ENCODE results near the gene LARP4B.

Gene LARP4B

DNA sequence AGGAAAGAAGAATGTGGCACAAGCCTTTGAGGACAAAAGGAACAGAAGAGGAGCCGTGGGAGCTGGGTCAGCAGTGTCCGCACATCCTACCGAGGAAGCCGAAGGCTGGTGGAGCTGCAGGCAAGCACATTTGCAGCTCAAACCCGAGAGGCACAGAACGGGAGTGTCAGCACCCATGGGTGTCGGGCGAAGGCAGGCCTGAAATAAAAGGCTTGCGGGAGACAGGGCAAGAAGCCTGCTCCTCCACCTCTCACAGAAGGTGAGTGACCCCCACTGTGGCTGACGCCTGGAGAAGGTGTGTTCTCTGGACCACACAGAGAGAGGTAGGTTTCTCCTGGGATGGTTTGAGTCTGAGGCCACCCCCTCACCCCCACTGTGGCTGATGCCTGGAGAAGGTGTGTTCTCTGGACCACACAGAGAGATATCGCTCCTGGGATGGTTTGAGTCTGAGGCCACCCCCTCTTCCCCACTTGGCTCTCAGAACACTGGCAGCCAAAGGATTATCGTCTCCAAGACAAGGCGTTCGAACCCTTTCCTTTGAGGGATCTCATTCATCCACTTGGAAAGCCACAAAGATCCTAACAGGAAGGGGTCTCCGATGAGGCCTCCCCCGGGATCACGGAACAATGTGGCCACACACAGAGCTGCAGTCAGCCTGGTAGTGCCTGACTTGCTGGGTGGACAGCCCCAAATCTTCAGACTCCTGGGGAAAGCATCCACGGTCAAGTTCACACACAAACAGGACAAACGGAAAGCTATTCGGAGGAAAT, 35.1 kb upstream of the LARP4B start:
- Histone ChIP-seq H3K36me3 (ENCODE audit: control insufficient read depth in 2 of 2, insufficient read depth in 1 of 2, low read length in 2 of 2) (no peaks in the 10 kb centered on the region), H3K9me3 (ENCODE audit: control insufficient read depth, insufficient read depth, low read depth, low read length) (no peaks in the 10 kb centered on the region), H3K27ac (ENCODE audit: extremely low read depth, low read depth, low read length) (no peak overlapping the region), H3K4me1 (ENCODE audit: control insufficient read depth, insufficient read depth, low read length) (no peaks in the 10 kb centered on the region), H3K4me3 (ENCODE audit: low read depth, low read length) (no peak overlapping the region)
- TF ChIP-seq, protein P1, sequence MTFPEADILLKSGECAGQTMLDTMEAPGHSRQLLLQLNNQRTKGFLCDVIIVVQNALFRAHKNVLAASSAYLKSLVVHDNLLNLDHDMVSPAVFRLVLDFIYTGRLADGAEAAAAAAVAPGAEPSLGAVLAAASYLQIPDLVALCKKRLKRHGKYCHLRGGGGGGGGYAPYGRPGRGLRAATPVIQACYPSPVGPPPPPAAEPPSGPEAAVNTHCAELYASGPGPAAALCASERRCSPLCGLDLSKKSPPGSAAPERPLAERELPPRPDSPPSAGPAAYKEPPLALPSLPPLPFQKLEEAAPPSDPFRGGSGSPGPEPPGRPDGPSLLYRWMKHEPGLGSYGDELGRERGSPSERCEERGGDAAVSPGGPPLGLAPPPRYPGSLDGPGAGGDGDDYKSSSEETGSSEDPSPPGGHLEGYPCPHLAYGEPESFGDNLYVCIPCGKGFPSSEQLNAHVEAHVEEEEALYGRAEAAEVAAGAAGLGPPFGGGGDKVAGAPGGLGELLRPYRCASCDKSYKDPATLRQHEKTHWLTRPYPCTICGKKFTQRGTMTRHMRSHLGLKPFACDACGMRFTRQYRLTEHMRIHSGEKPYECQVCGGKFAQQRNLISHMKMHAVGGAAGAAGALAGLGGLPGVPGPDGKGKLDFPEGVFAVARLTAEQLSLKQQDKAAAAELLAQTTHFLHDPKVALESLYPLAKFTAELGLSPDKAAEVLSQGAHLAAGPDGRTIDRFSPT (tag by site-specific recombination; IDR thresholded peaks at IDR 0.05): no peak
- ChIA-PET CTCF (no interaction called here), POLR2A (no interaction called here)

- H3K4me1 ChIP-seq (ENCODE audit: control insufficient read depth, insufficient read depth, low read length): no peaks in the 10 kb centered on the region
- H3K27ac ChIP-seq (ENCODE audit: extremely low read depth, low read depth, low read length): no peak overlapping the region
- no peak for TF ChIP-seq ZNF530 (tag by site-specific recombination; IDR thresholded peaks at IDR 0.05; ENCODE audit: low read depth)
- no peak for TF ChIP-seq ZNF146 (tag by site-specific recombination; IDR thresholded peaks at IDR 0.05)
- no peak for TF ChIP-seq ZNF48 (tag by site-specific recombination; IDR thresholded peaks at IDR 0.05)
- TF ChIP-seq ZIC2 (tag by site-specific recombination; IDR thresholded peaks at IDR 0.05): no peak
- no peak for TF ChIP-seq ZBTB48 (tag by site-specific recombination; IDR thresholded peaks at IDR 0.05)
- CTCF ChIA-PET: interaction anchor here (0.7 kb wide), 1 partner anchor 91 kb away, joined by 3 read pairs; no protein-coding TSS in a partner anchor
- H3K36me3 ChIP-seq (ENCODE audit: control insufficient read depth in 2 of 2, insufficient read depth in 1 of 2, low read length in 2 of 2): no peaks in the 10 kb centered on the region
- H3K4me3 ChIP-seq (ENCODE audit: low read depth, low read length): no peak overlapping the region
- POLR2A ChIA-PET: no interaction called here
- no peaks in the 10 kb centered on the region for H3K9me3 ChIP-seq (ENCODE audit: control insufficient read depth, insufficient read depth, low read depth, low read length)
Observed at GRCh38 chr10:964988-965417, 33.5 kb upstream of the LARP4B start.

GRCh38 chr10:964321-964987, 32.9 kb upstream of the LARP4B start:
- POLR2A ChIA-PET: no interaction called here
- Histone ChIP-seq H3K4me1 (ENCODE audit: control insufficient read depth, insufficient read depth, low read length) (no peaks in the 10 kb centered on the region), H3K36me3 (ENCODE audit: control insufficient read depth in 2 of 2, insufficient read depth in 1 of 2, low read length in 2 of 2) (no peaks in the 10 kb centered on the region), H3K27ac (ENCODE audit: extremely low read depth, low read depth, low read length) (no peak overlapping the region), H3K4me3 (ENCODE audit: low read depth, low read length) (no peak overlapping the region), H3K9me3 (ENCODE audit: control insufficient read depth, insufficient read depth, low read depth, low read length) (no peaks in the 10 kb centered on the region)
- CTCF ChIA-PET: no interaction called here
- TF ChIP-seq, protein P2, sequence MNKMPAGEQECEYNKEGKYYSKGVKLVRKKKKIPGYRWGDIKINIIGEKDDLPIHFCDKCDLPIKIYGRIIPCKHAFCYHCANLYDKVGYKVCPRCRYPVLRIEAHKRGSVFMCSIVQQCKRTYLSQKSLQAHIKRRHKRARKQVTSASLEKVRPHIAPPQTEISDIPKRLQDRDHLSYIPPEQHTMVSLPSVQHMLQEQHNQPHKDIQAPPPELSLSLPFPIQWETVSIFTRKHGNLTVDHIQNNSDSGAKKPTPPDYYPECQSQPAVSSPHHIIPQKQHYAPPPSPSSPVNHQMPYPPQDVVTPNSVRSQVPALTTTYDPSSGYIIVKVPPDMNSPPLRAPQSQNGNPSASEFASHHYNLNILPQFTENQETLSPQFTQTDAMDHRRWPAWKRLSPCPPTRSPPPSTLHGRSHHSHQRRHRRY (tag by site-specific recombination; IDR thresholded peaks at IDR 0.05): no peak
- TF ChIP-seq ZNF311 (tag by site-specific recombination; IDR thresholded peaks at IDR 0.05; ENCODE audit: borderline replicate concordance): no peak

DNA sequence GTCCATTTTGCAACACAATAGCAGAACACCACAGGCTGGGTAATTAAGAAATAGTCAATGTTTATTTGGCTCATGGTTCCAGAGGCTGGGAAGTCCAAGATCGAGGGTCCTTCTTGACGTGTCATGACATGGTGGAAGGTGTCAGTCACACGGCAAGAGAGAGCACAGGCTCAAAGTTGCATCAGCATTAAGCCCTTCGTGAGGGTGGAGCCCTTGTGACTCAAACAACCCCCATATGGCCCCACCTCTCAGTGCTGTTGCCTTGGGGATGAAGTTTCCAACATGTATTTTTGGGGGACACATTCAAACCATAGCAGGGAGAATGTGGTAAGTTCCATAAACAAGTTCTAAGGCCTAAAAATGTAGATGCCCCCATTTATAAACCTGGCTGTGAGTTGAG, 32.1 kb upstream of the LARP4B start:
- ChIA-PET POLR2A (no interaction called here), CTCF (no interaction called here)
- no peak overlapping the region for H3K4me3 ChIP-seq (ENCODE audit: low read depth, low read length)

More for the DNA sequence above, 32.1 kb upstream of the LARP4B start:
- no peaks in the 10 kb centered on the region for H3K9me3 ChIP-seq (ENCODE audit: control insufficient read depth, insufficient read depth, low read depth, low read length)
- H3K27ac ChIP-seq (ENCODE audit: extremely low read depth, low read depth, low read length): no peak overlapping the region
- TF ChIP-seq ZNF843 (tag by site-specific recombination; IDR thresholded peaks at IDR 0.05) (no peak), ZNF362 (tag by site-specific recombination; IDR thresholded peaks at IDR 0.05) (no peak)
- no peaks in the 10 kb centered on the region for H3K4me1 ChIP-seq (ENCODE audit: control insufficient read depth, insufficient read depth, low read length)
- H3K36me3 ChIP-seq (ENCODE audit: control insufficient read depth in 2 of 2, insufficient read depth in 1 of 2, low read length in 2 of 2): no peaks in the 10 kb centered on the region
